ENCODE data around the gene ERICH6. TPM values are rescaled to one million over a fixed set of nuclear protein-coding genes. Genes with fewer than 3 reads are reported as not detected.

The ERICH6 gene
- polyA plus RNA-seq, 3 donors, result 0.04 TPM; not detected in 2

- H3K36me3 ChIP-seq (replicated peaks in 1 of 2; ENCODE audit: control insufficient read depth in 1 of 2, insufficient read depth in 2 of 2, low read length in 2 of 2), result peaks cover 29 to 52% of the 10 kb centered on the region in 2 donors
- H3K27me3 Mint-ChIP-seq (ENCODE audit: low read depth in 3 of 3), result peaks cover 0 to 3% (median 0%) of the 10 kb centered on the region in 3 donors
- WGBS (ENCODE audit: insufficient coverage), result 100% methylated on average over 2 of the region's 7 CpGs
- H3K4me3 Mint-ChIP-seq, result no peak overlapping the region
- H3K4me1 ChIP-seq (ENCODE audit: control insufficient read depth in 1 of 2, insufficient read depth in 2 of 2, low read length in 2 of 2), result no peaks in the 10 kb centered on the region
- H4K20me1 ChIP-seq (ENCODE audit: insufficient read depth, low read length), result peaks cover under 1% of the 10 kb centered on the region
- no peak overlapping the region for H3K4me2 ChIP-seq (replicated peaks; ENCODE audit: extremely low read depth, low read length, poor library complexity, severe bottlenecking)
- peak overlapping the region in 1 of 7 donors; percentile 72 for H3K27ac Mint-ChIP-seq
- H3K4me1 Mint-ChIP-seq, result peaks cover 6% of the 10 kb centered on the region
- H3K27ac ChIP-seq (ENCODE audit: low read depth in 1 of 2, low read length in 2 of 2), result no peak overlapping the region
- TF ChIP-seq CTCF (IDR thresholded peaks at IDR 0.05), result no peak
- H3K9me3 Mint-ChIP-seq, result no peaks in the 10 kb centered on the region
- no peaks in the 10 kb centered on the region for H3K9me3 ChIP-seq (replicated peaks in 1 of 2; ENCODE audit: control insufficient read depth in 1 of 2, insufficient read depth in 1 of 2, low read length in 2 of 2)
- no peak overlapping the region for H2AFZ ChIP-seq (ENCODE audit: insufficient read depth, low read depth, low read length, poor library complexity, severe bottlenecking)
- DNase-seq, result no peak
- H3K36me3 Mint-ChIP-seq, result peaks cover 39 to 49% of the 10 kb centered on the region in 2 donors
- no peaks in the 10 kb centered on the region for H3K79me2 ChIP-seq (ENCODE audit: insufficient read depth, low read length)
- intact Hi-C loops (cut with micrococcal nuclease), result no loop called here
- H3K27me3 ChIP-seq (ENCODE audit: control insufficient read depth in 2 of 2, insufficient read depth in 2 of 2, low read length in 2 of 2), result no peaks in the 10 kb centered on the region
- H3K9ac ChIP-seq (ENCODE audit: insufficient read depth, low read length, poor library complexity, severe bottlenecking), result no peak overlapping the region
- H3K4me3 ChIP-seq (replicated peaks in 1 of 3; ENCODE audit: low read depth in 2 of 3, low read length in 3 of 3), result no peak overlapping the region
Observed at GRCh38 chr3:150631515-150632221, 72.1 kb downstream of the ERICH6 start.

- H3K36me3 Mint-ChIP-seq, result peaks cover 60 to 69% of the 10 kb centered on the region in 2 donors
- Histone ChIP-seq H3K27me3 (ENCODE audit: control insufficient read depth in 2 of 2, insufficient read depth in 2 of 2, low read length in 2 of 2) (no peaks in the 10 kb centered on the region), H2AFZ (ENCODE audit: insufficient read depth, low read depth, low read length, poor library complexity, severe bottlenecking) (no peak overlapping the region), H3K4me3 (replicated peaks in 1 of 3; ENCODE audit: low read depth in 2 of 3, low read length in 3 of 3) (no peak overlapping the region), H3K27ac (ENCODE audit: low read depth in 1 of 2, low read length in 2 of 2) (no peak overlapping the region), H3K79me2 (ENCODE audit: insufficient read depth, low read length) (peaks cover 8% of the 10 kb centered on the region), H3K4me1 (ENCODE audit: control insufficient read depth in 1 of 2, insufficient read depth in 2 of 2, low read length in 2 of 2) (no peaks in the 10 kb centered on the region), H3K4me2 (replicated peaks; ENCODE audit: extremely low read depth, low read length, poor library complexity, severe bottlenecking) (no peak overlapping the region), H3K9ac (ENCODE audit: insufficient read depth, low read length, poor library complexity, severe bottlenecking) (no peak overlapping the region), H3K9me3 (replicated peaks in 1 of 2; ENCODE audit: control insufficient read depth in 1 of 2, insufficient read depth in 1 of 2, low read length in 2 of 2) (no peaks in the 10 kb centered on the region), H4K20me1 (ENCODE audit: insufficient read depth, low read length) (peaks cover 38% of the 10 kb centered on the region), H3K36me3 (replicated peaks in 1 of 2; ENCODE audit: control insufficient read depth in 1 of 2, insufficient read depth in 2 of 2, low read length in 2 of 2) (peaks cover 60 to 79% of the 10 kb centered on the region in 2 donors)
- no peaks in the 10 kb centered on the region for H3K27me3 Mint-ChIP-seq (ENCODE audit: low read depth in 3 of 3)
- TF ChIP-seq CTCF (IDR thresholded peaks at IDR 0.05), result no peak
- no peak overlapping the region for H3K27ac Mint-ChIP-seq
- intact Hi-C loops (cut with micrococcal nuclease), result no loop called here
- no CpG with 5 or more reads among the region's 2 CpGs for WGBS (ENCODE audit: insufficient coverage)
- H3K4me3 Mint-ChIP-seq, result no peak overlapping the region
- no peak for DNase-seq
- no peaks in the 10 kb centered on the region for H3K4me1 Mint-ChIP-seq
- H3K9me3 Mint-ChIP-seq, result no peaks in the 10 kb centered on the region
Observed at GRCh38 chr3:150627557-150627956, 76.2 kb downstream of the ERICH6 start.

Data from CD14-positive monocyte (primary cell).